SIG-M5 treated with dmso at 0.1 percent for 504 hours (cell line): ENCODE results near the gene CTDNEP1.
"Not testable (repeated sequence)": the region's sequence is repeated elsewhere in the genome, so short reads cannot be mapped to it uniquely, and the experiment has no call there.

ENCODE experiments used
- DNase-seq: peaks from one replicate; lab custom pipeline; 2025; ENCODE audit not compliant: unreplicated experiment; lab: John Stamatoyannopoulos, UW

CTDNEP1 gene

DNA sequence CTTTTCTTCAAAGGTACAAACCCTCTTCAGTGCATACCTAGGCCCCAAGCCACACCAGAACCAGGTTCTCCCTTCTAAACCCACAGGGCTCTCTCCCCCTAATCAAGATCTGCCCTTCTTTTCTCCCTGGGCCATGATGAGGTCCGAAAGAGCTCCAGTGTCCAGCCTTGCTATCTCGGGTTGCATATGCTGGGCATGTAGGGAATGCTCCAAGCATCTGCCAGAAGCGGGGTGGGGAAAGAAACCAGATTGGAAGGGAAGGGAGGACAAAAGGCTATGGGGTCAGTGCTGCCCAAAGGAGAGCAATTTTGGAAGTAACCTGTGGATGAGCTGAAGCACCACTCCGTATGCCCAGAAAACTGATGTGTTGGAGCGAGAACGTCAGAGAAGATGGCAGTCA lies 2.3 kb downstream of the CTDNEP1 start:
- DNase-seq = no peak

DNA sequence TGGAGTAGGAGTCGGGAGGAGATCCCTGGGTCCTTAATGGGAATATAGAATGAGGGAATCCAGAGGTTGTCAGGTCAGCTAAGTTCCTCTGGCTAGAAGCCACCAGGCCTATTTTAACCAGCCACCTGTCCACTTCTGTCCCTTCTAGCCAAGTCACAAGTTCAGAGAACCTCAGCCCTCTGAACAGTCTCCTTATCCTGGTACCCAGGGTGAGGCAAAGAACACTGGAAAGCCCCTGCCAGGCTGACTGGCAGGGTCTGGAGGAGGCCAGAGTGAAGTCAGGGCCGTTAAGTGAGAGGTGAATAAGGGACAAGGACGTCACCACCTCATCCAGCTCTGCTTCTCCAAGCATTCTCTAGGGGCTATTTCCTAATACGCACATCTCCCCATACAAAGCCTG lies 2.7 kb downstream of the CTDNEP1 start:
- no peak for DNase-seq

DNA sequence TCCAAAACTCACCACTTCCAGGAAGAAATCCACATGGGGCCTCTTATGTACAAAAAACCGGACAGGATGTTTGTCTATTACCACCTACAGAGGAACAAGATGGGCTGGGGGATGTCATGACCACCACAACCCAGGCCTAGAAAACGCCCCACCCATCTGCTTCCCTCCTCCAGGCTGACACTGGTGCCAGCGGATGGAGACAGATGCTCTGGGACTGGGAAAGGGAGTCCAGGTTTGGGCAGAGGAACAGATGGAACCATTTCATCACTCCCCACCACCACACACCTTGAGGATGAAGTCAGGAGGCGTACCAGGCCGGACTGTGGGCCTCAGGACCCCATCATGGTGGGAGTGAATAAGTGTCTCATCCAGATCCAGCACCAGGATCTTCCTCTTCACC lies 4.8 kb downstream of the CTDNEP1 start:
- no peak for DNase-seq

DNA sequence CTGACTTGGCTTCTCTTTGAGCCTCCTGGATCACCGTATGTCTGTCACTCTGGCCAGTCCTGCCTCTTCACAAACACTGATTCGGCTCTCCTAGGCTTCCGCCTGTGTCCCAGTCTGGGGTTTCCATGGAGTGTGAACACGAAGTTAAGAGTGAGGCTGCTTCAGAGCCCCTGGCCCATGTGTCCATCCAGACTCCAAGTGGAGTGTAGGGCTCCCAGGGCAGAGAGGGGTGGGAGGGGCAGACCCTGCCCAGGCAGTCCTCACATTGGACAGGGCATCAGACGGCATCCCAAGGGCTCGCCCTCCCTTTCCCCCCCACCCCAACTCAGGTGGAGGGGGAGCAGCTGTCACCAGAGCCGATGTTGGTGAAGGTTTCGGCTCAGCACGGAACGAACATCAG lies 7.7 kb downstream of the CTDNEP1 start:
- DNase-seq = not testable (repeated sequence)

DNA sequence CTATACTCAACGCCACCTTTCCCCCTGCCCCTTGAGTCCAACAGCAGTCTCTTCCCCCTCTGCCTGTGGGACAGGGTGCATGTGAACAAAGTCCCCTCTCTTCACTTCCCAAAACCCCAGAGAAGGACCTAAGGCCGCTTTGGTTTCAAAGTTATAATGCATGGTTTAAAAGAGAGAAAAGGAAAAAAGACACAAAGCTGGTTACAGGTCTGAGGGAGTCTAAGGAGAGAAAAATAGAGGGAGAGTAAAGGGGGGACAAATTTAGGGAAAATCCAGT lies 8.1 kb downstream of the CTDNEP1 start:
- DNase-seq = no peak

DNA sequence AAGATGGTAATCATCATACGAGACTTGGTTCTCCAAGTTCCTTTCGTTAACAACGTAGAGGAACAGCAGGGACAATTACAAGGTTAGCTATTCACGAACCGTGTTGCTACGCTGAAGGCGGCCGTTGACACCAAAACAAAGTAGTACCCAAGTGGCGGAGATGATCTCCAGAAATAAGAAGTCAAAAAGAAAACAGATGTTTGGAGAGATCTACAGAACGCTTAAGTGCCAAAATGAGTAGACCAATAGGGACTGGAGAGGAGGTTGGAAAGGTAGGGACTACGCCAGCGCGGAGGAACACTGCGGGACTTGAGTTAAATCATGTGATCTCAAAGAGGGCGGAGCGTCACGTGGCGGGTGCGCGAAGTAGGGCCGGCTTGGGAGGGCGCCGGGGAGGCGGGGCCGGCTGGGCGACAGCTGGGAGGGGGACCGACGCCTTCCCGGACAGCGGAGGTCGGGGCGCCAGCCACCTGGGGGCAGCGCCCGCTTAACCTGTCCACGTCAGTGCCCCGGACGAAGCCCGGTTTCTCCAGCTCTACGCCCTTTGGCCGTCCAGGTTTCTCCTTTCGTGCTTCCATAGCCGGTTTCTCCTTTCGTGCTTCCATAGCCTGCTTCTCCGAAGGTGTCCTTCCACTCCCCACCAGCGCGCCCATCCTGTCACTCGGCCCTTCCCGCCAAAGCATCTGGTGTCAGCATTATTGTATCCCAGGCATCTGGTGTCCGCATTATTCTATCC lies 8.6 kb downstream of the CTDNEP1 start:
- DNase-seq = peak; percentile 86

DNA sequence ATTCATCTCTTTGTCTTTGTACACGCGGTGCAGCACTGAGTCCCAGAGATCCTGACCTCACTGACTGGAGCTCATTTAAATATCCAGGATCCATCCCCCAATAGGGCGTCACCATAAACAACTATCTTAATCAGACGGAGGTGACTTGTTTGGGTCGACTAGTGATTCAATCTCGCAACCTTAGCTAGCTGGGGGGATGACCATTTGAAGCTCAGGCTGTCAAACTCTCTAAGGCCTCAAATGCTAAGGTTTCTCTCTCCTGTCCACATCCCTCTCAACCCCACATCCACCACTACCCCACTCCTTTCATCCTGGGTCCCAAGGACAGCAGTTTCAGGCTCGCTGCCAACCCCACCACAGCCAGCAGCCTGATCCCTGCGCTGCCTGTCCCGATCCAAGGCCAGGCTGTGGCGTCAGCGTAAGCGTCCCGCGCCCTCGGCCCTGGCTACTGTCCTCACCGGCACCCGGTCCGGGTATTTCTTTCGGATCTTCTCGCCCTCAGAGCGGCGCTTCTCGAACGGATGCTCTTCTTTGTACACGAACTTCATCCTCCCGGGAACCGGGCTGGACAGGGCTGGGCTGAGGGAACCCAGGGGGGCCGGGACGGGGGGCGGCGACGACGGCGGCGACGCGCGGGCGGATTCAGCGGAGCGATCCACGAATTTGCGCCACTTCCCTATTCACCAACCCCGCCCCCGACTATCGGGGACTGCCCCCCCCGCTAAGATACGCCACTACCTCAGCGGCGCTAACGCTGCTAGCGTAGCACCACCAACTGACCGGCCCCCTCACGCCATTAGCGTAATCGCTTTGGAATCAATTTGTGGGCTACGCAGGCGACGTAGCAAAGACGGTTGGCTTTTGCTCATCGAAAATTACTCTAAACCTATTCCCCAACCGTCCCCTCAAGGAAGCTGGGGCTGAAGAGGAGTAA lies 9.5 kb downstream of the CTDNEP1 start, which contains the start of gene GABARAP:
GABARAP (minus strand) TSS at position 667 of the 934 bp plus-strand sequence; CDS start at position 548, 119 bp downstream.
- peak; percentile 83 for DNase-seq

DNA sequence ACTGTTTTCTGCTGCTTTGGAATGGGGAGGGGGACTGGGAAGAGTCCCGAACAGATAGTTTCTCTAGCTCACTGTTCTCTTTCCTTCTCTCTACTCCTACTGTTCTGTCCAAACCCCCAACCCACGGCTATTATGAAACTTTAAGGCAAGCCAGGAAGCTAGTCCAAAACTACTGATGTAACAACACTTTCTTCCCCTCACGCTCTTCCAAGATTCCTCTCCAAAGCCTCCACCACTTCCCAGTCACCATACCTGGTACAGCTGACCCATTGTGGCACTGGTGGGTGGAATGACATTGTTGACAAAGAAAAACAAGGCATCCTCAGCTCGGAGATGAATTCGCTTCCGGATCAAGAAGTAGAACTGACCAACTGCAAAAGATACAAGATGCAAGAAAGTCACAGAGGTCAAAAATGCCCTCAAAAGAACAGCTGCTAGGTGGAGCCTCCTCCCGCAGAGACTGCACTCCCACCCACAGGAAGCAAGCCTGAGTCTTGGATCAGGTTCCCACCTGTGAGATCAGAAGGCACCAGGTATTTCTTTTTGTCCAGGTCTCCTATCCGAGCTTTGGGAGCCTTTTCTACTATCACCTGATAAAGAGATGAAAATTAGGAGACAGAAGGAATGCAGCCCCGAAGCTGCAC lies 10.3 kb downstream of the CTDNEP1 start:
- no peak for DNase-seq

DNA sequence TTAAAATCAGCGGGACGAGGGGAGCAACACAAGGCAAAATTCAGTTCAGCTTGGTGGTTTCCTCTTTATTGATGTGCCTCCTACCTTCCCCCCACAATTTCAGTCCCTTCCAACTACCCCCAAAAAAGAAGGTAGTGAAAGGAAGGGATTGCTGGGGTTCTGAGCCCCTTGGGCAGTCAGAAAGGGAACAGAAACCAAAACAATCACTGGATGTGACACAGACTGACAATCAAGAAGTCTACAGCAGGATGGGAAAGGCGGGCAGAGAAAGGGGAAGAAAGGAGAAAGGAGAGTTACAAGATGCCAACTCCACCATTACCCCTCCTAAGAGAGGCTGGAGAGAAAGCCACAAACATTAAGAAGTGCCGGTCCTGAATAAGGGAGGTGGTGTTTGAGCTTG lies 11.2 kb downstream of the CTDNEP1 start:
- DNase-seq = peak; percentile 88

DNA sequence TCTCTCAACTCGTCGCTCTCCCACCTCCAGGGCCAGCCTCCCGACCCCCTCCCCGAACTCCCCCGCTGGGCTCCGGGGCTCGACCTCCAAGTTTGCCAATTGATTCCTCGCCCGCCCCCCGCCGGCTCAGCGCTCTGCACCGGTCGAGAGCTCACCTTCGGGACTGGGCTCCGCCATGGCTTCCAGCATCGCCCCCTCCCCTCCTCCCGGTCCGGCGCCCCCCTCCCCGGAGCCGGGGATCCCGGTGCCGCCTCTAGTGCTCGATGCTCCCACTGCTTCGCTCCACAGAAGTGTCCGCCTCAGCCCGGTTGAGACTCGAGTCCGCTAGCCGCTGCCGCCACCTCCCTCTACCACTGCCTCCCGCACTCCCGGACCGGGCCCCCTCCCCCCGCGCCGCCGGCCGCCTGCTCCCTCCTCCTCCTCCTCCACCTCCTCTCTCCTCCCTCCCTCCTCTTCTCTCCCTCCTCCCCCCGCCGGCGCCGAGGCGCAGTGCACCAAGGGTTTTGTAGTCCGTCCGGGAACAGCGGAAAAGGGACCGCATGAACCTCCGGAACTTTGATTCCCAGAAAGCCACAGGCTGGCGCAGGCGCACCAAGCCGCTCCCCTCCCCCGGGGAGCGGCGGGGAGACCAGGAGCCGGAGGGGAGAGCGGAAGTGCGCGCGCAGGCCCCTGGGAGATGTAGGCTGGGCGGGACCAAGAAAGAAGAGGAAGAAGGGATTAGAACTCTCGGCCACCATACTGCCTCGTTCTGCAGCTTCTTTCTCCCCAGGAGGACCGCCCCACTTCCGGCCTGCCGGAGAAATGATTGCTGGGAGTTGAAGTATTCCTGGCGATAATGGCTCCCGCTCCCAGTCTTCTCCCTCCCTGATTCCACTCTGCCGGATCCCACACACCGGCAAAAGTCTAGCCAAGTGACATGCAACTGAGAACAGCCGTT lies 12.2 kb downstream of the CTDNEP1 start, which contains the start of gene PHF23:
PHF23 (minus strand) TSS at position 367 of the 937 bp plus-strand sequence; CDS start at position 189, 178 bp downstream.
- peak; percentile 99 for DNase-seq

DNA sequence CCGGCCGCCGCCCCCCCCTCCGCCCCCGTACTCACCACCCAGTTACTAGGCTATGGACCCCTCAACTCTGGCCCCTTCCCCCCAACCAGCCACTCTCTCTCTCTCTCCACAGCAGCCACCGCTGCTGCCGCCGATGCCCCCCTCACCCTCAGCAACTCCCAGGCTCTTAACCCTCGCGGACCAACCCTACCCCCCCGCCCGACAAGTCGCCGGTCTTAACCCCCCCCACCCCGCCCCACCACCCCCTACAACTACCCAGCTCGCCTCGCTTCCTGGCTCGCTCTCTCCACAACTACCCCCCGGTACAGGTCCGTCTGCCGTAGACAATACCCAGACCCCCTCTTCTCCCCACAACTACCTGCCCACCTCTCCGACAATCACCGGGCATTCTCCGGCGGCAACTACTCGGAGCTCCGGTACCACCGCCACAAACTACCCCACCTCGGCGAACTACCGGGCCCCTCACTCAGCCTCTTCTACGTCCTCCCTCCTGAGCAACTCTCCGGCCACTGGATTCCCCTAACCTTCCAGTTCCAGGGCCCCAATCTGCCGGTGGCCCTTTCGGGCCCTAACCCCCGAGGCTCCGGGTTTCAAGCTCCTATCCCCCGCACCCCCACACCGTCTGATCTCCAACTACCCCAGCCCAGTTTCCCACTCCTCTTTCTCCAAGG lies 13.0 kb downstream of the CTDNEP1 start:
- DNase-seq = no peak

DNA sequence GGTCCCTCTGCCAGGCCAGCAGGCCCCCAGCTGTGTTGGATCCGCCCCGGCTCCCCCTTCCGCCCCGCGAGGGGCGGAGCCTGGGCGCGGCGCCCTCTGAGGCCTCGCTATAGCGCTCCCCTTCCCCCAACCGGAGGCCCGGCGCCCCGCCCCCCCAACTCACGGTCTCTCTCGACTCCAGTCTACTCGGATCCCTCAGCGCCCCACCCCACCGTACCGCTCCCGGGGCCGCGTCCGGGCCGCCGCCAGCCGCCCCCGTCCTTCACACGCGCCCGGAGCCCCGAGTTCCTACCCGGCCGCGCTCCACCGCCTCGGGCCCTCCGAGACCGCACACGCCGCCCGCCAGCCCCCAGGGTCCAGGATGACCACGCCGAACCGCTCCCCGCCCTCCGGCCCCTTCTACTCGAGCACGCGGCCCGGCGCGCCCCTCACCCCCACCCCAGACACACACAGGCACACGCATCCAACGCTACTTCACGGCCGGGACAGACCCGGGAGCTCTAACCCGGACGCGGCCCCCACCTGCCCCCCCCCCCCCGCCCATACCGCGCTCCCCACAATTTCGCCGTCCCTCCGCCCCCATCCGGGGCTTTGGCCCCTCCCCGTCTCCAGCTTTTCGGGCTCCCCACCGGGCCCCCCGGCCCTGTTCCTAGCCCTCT lies 13.6 kb downstream of the CTDNEP1 start:
- peak; percentile 48 for DNase-seq

DNA sequence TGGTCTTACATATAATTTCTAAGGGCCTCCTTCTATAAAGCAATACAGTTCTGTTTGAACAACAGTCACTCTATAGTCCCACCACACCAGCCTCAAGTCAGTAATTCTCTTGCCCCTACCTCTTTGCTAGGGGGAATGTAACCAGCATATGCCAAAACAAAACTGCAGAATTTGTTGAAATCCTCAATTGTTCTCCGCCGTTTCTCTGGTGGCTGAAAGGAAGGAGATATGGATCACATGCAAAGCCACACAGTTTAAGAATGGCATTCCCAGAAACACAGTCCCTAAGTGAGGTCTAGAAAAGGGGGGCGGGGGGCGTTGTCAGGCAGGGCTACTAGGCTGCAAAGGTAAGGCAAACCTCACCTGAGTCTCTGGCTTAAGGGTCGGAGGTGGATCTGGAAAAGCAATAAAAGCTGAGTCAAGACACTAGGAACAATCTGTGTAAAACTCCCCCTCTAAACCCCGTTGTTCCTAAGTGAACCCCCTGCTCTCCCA lies 14.2 kb downstream of the CTDNEP1 start:
- no peak for DNase-seq

DNA sequence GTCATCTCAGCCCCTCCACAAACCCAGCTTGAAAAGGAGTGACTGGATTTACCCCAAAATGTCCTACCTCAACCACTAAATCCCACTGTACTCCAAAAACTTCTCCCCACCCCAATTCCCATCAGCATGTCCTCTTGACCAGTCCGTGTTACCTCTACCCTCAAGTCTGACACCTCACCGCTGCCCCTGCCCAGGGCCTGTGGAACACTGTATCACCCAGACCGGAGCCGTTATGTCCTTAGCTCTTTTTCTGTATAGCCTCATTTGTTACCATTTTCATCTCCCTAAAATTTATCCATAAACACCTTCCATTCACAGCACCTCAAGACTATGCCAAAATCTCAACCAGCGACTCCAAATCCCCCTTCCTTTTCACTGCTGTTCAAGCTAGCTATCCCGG lies 14.7 kb downstream of the CTDNEP1 start:
- no peak for DNase-seq

DNA sequence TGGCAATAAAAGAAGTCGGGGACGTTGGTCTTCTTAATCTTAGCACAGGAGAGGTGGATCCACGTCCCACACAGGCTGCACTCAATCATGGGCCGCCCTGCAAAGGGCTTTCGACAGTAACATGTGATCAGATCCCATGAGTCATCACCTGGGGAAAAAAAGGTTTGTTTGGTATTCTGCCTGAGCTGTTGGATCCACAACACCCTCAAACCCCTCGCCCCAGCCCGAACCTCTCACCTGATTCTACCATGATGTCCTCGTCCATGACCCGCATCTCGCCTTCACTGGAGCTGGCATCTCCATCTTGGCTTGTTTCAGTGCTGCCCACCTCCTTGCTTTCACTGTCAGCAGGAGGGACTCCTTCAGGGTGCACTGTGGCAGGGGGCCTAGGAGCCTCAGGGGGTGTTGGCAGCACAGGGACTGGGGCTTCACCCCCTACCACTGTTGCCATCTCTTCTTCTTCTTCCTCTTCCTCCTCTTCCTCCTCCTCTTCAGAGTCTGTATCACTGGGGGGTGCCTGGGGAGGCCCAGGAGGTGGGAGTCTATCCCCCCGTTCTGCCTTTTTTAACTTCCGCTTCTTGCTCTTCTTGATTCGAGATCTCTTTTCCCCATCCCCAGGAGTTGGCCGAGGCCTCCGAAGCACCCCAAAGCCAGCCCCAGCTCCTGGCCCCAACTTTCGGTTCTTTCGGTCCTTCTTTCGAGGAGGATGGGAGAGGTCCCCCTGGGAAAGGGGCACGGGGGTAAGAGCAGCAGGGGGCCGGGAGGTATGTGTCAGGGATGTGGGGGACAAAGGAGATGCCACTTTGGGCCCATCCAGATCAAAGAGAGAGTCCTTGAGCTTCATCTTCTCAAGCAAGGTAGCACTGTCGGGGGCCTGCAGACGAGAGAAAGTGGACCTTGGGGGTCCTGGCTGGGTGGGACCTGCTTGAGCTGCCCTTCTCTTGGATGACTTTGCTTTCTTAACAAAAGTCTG lies 15.6 kb downstream of the CTDNEP1 start:
- no peak for DNase-seq

DNA sequence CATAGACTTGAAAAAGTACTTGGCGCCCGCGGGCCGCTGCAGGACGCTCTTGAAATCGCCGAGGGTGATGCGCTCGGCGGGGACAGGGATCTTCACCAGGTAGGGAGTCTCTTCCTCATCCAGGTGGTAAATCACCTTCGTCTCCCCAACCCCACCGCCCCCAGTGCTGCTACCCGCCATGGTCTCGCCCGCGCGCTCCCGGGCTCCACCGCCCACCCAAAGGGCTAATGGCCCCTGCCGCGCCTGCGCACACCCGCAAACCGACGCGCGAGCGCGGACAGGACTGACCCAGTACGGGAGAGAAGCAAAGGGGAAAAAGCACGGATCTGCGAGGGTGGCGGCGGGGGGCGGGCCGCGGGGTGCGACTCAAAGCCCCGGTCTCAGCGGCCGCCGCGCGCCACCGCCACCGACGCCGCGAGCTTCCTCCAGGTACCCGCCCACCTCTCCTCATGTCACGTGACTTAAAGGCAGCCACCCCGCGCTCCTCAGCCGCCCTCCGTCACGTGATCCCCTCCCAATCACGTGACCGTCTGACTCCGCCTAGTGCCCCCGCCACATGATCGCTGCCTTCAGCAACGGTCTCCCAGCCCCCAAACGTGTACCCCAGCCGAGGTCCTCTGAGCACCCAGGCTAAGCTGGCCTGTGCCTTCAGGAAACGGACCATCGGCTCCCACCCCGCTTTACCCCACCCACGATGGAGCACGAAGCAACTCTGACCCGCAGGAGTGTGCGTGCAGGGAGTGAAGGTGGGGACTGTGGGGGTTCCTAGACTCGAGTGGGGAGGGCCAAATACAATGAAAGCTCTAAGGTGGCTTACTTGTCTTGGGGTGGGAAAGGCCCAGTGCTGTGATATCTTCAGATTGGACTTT lies 17.2 kb downstream of the CTDNEP1 start, which contains the start of gene DVL2:
DVL2 (minus strand) TSS at position 435 of the 869 bp plus-strand sequence; CDS start at position 180, 255 bp downstream.
- peak; percentile 93 for DNase-seq

DNA sequence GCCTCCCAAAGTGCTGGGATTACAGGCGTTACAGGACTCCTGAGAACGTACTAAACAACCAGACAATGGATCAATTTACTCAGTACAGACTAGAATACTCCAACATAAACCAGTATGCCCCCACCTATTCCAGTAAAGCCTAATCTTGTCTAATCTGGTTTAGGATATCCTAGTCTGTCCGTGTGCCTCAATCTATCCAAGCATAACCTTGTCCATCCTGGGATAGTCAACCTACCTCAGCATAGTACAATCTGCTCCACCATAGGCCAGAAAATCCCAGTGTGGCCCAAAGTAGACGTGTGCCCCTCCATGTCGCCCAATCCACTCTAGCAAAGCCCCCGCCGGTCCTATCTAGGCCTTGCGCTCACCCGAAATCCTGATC lies 17.8 kb downstream of the CTDNEP1 start:
- DNase-seq = no peak
